ENCODE data around the gene GRIK3. TPM values are rescaled to one million over a fixed set of nuclear protein-coding genes. Genes with fewer than 3 reads are reported as not detected.

Gene GRIK3
- total and polyA plus RNA-seq, 11 donors, result 0.06 to 1.6 (median 0.29) TPM

- peaks cover 0 to 78% (median 12%) of the 10 kb centered on the region in 9 donors for H3K27me3 ChIP-seq
- H3K27ac ChIP-seq, result no peak overlapping the region
- no peak for ATAC-seq
- intact Hi-C loops (cut with DNase I), result no loop called here
- DNase-seq, result no peak
- H3K9me3 ChIP-seq, result no peaks in the 10 kb centered on the region
- no peak overlapping the region for H3K4me3 ChIP-seq
- no peaks in the 10 kb centered on the region for H3K4me1 ChIP-seq
- WGBS, 4 donors, result 13 to 33% (median 22%) methylated on average over 1 of the region's 1 CpG
- H3K36me3 ChIP-seq, result no peaks in the 10 kb centered on the region
- TF ChIP-seq POLR2A (IDR thresholded peaks at IDR 0.05), result no peak
- TF ChIP-seq, protein P1, sequence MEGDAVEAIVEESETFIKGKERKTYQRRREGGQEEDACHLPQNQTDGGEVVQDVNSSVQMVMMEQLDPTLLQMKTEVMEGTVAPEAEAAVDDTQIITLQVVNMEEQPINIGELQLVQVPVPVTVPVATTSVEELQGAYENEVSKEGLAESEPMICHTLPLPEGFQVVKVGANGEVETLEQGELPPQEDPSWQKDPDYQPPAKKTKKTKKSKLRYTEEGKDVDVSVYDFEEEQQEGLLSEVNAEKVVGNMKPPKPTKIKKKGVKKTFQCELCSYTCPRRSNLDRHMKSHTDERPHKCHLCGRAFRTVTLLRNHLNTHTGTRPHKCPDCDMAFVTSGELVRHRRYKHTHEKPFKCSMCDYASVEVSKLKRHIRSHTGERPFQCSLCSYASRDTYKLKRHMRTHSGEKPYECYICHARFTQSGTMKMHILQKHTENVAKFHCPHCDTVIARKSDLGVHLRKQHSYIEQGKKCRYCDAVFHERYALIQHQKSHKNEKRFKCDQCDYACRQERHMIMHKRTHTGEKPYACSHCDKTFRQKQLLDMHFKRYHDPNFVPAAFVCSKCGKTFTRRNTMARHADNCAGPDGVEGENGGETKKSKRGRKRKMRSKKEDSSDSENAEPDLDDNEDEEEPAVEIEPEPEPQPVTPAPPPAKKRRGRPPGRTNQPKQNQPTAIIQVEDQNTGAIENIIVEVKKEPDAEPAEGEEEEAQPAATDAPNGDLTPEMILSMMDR (IDR thresholded peaks at IDR 0.05), result no peak
Measured at GRCh38 chr1:36847186-36847585, 187.1 kb downstream of the GRIK3 start.

GRCh38 chr1:36846357-36846756 lies 188.0 kb downstream of the GRIK3 start:
- peaks cover 0 to 71% (median 12%) of the 10 kb centered on the region in 9 donors for H3K27me3 ChIP-seq
- no peak overlapping the region for H3K4me3 ChIP-seq
- H3K9me3 ChIP-seq, result no peaks in the 10 kb centered on the region
- DNase-seq (no peak), ATAC-seq (no peak)
- no peaks in the 10 kb centered on the region for H3K4me1 ChIP-seq
- WGBS, 4 donors, result 0 to 44% (median 12%) methylated on average over 1 of the region's 1 CpG
- TF ChIP-seq, protein P1 (IDR thresholded peaks at IDR 0.05), result no peak
- no peak for TF ChIP-seq POLR2A (IDR thresholded peaks at IDR 0.05)
- H3K27ac ChIP-seq, result no peak overlapping the region
- H3K36me3 ChIP-seq, result no peaks in the 10 kb centered on the region
- intact Hi-C loops (cut with DNase I), result no loop called here

GRCh38 chr1:36845802-36846201 lies 188.5 kb downstream of the GRIK3 start:
- TF ChIP-seq, protein P1 (IDR thresholded peaks at IDR 0.05), result no peak
- TF ChIP-seq POLR2A (IDR thresholded peaks at IDR 0.05), result no peak
- H3K4me1 ChIP-seq, result no peaks in the 10 kb centered on the region
- H3K4me3 ChIP-seq, result no peak overlapping the region
- no peaks in the 10 kb centered on the region for H3K9me3 ChIP-seq
- intact Hi-C loops (cut with DNase I), result no loop called here
- H3K27me3 ChIP-seq, result peaks cover 0 to 66% (median 12%) of the 10 kb centered on the region in 9 donors
- no peaks in the 10 kb centered on the region for H3K36me3 ChIP-seq
- ATAC-seq (no peak), DNase-seq (no peak)
- H3K27ac ChIP-seq, result no peak overlapping the region
- WGBS, 4 donors, result 62 to 70% (median 68%) methylated on average over 14 of the region's 14 CpGs

GRCh38 chr1:36844917-36845316 lies 189.4 kb downstream of the GRIK3 start:
- Histone ChIP-seq H3K27me3 (peaks cover 0 to 62% (median 11%) of the 10 kb centered on the region in 9 donors), H3K4me3 (no peak overlapping the region), H3K9me3 (no peaks in the 10 kb centered on the region), H3K36me3 (no peaks in the 10 kb centered on the region), H3K27ac (no peak overlapping the region), H3K4me1 (no peaks in the 10 kb centered on the region)
- intact Hi-C loops (cut with DNase I), result loop anchor here in 1 of 10 donors (5.0 kb wide), 1 partner anchor 238 kb away; no protein-coding TSS in a partner anchor
- WGBS, 4 donors, result 61 to 73% (median 70%) methylated on average over 9 of the region's 9 CpGs
- ATAC-seq (no peak), DNase-seq (peak in 1 of 5 donors; percentile 7)
- TF ChIP-seq, protein P1 (IDR thresholded peaks at IDR 0.05), result no peak
- no peak for TF ChIP-seq POLR2A (IDR thresholded peaks at IDR 0.05)
